ENCODE results near the gene ANP32A. TPM values are rescaled to one million over a fixed set of nuclear protein-coding genes. Genes with fewer than 3 reads are reported as not detected.
A peak's percentile ranks its signal among the peaks of the same experiment; 100 is the strongest.
"Not testable (repeated sequence)": the region's sequence is repeated elsewhere in the genome, so short reads cannot be mapped to it uniquely, and the experiment has no call there.

The ANP32A gene
- polyA plus RNA-seq, 4 donors, result 281 to 325 (median 310) TPM

DNA sequence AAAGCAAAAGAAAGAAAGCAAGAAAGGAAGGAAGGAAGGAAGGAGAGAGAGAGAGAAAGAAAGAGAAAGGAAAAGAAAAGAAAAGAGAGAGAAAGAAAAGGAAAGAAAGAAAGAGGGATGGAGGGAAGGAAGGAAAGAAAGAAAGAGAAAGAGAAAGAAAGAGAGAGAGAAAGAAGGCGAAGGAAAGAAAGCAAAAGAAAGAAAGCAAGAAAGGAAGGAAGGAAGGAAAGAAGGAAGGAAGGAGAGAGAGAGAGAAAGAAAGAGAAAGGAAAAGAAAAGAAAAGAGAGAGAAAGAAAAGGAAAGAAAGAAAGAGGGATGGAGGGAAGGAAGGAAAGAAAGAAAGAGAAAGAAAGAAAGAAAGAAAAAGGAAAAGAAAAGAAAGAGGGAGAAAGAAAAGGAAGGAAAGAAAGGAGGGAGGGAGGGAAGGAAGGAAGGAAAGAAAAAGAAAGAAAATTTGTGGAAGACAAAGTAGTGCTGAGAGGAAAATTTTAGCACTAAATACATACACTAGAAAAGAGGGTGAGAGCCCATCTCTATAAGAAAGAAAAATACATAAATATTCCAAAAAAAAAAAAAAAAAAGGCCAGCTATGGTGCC, 60.6 kb downstream of the ANP32A start:
- not testable (repeated sequence) for DNase-seq (ENCODE audit: low read depth in 4 of 4, low spot score in 3 of 4)

GRCh38 chr15:68755731-68756130, 65.0 kb downstream of the ANP32A start:
- no peak for DNase-seq (ENCODE audit: low read depth in 4 of 4, low spot score in 3 of 4)

DNA sequence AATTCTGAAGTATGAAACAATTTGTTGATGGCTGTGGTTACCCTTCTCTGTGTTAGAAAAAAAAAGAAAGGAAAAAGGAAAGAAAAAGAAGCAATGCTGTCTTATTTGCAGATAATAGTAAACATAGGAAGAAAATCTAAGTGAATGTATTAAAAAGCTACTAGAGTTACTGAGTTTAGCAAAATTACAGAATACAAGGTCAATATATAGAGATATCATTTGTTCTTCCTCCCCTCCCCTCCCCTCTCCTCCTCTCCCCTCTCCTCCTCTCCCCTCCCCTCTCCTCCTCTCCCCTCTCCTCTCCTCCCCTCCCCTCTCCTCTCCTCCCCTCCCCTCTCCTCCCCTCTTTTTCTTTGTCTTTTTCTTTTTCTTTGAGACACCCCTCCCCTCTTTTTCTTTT, 69.1 kb downstream of the ANP32A start:
- no peak for DNase-seq (ENCODE audit: low read depth in 4 of 4, low spot score in 3 of 4)

DNA sequence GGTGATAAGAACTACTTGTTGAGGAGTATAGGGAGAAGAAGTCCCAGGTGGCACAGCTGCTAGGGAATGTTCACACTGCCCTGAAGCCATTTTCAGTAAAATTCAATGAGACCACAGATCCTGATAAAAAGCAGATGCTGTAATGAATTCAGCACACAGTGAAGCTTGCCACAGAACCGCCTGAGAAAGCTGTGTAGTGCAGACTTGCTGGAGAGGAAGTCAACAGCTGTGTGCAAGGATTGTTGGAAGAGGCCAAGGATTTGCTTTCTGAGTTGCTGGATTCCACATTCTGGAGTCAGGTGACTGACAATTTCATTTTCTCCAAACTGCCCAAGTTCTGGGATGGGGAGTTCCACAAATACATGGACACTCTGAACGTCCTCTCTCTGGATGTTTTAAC, 70.9 kb downstream of the ANP32A start:
- no peak for DNase-seq (ENCODE audit: low read depth in 4 of 4, low spot score in 3 of 4)

- DNase-seq (ENCODE audit: low read depth in 4 of 4, low spot score in 3 of 4), result no peak
Measured at GRCh38 chr15:68749365-68749764, 71.3 kb downstream of the ANP32A start.

GRCh38 chr15:68743256-68743655, 77.4 kb downstream of the ANP32A start:
- DNase-seq (ENCODE audit: low read depth in 4 of 4, low spot score in 3 of 4), result no peak

DNA sequence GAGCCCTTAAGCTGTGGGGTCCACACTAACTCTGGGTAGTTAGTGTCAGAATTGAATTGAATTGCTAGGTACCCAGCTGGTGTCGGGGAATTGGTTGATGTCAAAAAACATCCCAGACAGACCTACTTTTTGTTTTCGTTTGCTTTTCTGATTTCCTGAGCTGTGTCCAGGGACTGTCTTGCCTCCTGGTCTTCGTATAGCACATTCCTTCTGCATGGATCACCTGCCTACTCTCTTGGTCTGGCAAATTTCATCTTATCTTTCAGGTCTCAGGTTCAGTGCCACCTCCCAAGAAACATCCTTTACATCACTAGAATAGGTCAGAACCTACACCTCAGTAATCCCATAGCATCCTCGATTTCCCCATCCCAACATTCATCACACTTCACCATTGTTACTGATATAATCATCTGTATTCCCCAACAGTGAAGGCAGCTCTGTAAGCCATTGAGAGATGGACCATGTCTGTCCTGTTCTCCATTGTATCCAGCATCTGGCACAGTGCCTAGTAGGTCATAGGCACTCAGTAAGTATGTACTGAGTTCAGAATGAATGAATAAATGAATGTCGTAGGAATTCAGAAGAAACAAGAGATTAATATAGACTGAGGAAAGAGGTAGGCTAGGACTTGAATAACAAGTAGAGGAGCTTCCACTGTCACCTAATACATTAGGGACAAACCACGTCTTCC, 81.2 kb downstream of the ANP32A start:
- DNase-seq (ENCODE audit: low read depth in 4 of 4, low spot score in 3 of 4), result no peak

GRCh38 chr15:68735610-68736009, 85.1 kb downstream of the ANP32A start:
- no peak for DNase-seq (ENCODE audit: low read depth in 4 of 4, low spot score in 3 of 4)

- no peak for DNase-seq (ENCODE audit: low read depth in 4 of 4, low spot score in 3 of 4)
Measured at GRCh38 chr15:68734881-68735280, 85.8 kb downstream of the ANP32A start.

DNA sequence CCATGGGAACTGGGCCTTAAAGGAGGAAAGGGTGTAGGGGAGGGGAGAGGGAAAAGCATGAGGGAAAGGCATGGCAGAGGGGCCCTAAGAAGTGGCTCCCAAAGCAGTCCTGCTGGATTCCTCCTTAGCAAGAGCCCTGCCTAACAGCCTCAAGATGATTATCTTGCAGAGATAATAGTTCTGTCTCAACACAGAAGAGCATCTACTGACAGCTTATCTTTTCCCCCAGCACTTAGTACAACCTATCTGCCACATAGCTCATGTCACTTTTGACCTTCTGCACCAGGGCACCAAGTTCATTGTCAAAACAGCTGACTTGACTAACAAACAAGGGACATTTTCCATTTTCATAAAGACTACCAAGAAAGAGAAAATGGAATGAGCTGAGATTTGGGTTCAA, 86.3 kb downstream of the ANP32A start:
- DNase-seq (ENCODE audit: low read depth in 4 of 4, low spot score in 3 of 4), result no peak

GRCh38 chr15:68733666-68734065, 87.0 kb downstream of the ANP32A start:
- DNase-seq (ENCODE audit: low read depth in 4 of 4, low spot score in 3 of 4), result no peak

DNA sequence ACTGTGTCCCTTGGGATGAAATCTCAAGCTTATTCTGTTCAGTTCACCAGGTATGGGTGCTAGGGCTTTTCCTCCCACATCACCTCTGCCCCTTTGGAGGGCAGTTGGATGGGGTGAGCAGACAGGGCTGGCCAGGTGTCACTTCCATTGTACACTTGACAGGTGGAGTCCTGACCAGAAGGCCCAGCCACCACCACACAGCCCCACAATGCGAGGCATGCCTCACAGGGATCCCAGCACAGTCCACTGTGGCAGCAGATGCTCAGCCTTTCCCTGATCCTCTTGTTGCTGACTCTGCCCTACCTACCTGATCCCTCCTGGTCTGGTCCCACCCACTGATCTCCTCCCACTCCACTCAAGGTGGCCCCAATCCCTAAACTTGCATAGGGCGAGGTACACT, 88.2 kb downstream of the ANP32A start:
- DNase-seq (ENCODE audit: low read depth in 4 of 4, low spot score in 3 of 4), result no peak

GRCh38 chr15:68730976-68731897, 89.5 kb downstream of the ANP32A start:
- no peak for DNase-seq (ENCODE audit: low read depth in 4 of 4, low spot score in 3 of 4)

DNA sequence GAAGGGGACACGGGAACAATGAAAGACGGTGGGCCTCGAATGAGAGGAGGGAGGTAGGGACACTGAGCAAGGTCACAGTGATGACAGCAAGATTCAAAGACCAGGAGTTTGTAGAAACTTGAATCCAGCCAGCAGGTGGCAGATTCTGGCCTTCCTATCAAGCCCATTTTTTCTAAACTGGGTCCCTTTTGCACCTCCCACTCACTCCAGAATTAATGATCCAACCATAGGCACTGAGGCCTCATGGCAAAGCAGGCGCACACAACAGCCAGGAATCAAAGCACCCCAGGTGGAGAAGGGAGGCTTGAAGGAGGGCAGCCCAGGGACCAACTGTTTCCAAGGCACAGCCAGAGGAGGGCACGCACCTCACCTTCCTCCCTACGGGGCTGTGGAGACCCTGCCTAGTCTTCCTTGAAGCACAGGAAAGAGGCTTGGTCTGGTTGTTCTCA, 90.2 kb downstream of the ANP32A start:
- DNase-seq (ENCODE audit: low read depth in 4 of 4, low spot score in 3 of 4), result peak; percentile 52 to 66 (median 60)

GRCh38 chr15:68729789-68730411, 90.8 kb downstream of the ANP32A start:
- no peak for DNase-seq (ENCODE audit: low read depth in 4 of 4, low spot score in 3 of 4)

Other genes with a start within 250 kb of the ANP32A start
- gene CORO2B, start 241.9 kb downstream of the ANP32A start, polyA plus RNA-seq (ENCODE audit: insufficient read length in 4 of 4), result 10 to 100 TPM; 22.1 to 27.9 (median 25.6) TPM
- 1 to 10 TPM; 4.2 to 8.9 (median 6.4) TPM for gene SPESP1, start 109.6 kb upstream of the ANP32A start, polyA plus RNA-seq (ENCODE audit: insufficient read length in 4 of 4)
- gene NOX5, start 193.8 kb upstream of the ANP32A start, polyA plus RNA-seq (ENCODE audit: insufficient read length in 4 of 4), result under 1 TPM; 0.48 to 0.89 (median 0.56) TPM

Measured in right renal pelvis (tissue), 4 donors.